ENCODE results near the gene KCNK3. TPM values are rescaled to one million over a fixed set of nuclear protein-coding genes. Genes with fewer than 3 reads are reported as not detected.

Gene KCNK3
- total and polyA plus RNA-seq, 10 of the 15 experiments (the other 5 are each of a cell fraction or from before 2014, with no cell fraction given), result 0.13 TPM; not detected in 9

DNA sequence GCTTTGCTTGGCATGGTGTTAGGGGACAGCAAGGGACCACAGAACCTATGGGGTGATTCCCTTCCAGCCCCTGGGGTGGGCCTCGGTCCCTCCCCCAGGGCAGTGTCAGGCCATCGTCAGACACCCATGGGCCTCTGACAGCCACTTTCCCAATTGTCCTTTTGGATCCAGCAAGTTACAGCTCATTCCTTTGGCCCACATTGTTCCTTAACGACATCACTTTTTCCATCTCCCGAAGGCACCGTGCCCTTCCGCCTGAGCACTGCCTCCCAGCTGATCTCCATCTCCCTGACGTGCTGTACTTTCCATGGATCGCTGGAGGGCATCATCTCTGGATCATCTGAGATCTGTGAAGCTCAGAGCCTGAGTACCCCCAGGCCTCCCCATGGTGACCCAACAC, 10.4 kb upstream of the KCNK3 start:
- H4K20me1 ChIP-seq (ENCODE audit: control insufficient read depth, insufficient read depth), result no peaks in the 10 kb centered on the region
- H3K4me2 ChIP-seq (ENCODE audit: control insufficient read depth, insufficient read depth), result no peak overlapping the region
- no peaks in the 10 kb centered on the region for H3K4me1 ChIP-seq (ENCODE audit: control insufficient read depth, insufficient read depth, low read length)
- no peak overlapping the region for H3K9ac ChIP-seq (ENCODE audit: control insufficient read depth, insufficient read depth, low read length)
- FAIRE-seq (no peak), DNase-seq (ENCODE audit: low read depth, low spot score) (no peak), ATAC-seq (no peak)
- peaks cover 5% of the 10 kb centered on the region in 2 experiments; a peak in 3 of 4 replicates for H3K27me3 ChIP-seq (replicated peaks in 1 of 2; ENCODE audit: control insufficient read depth in 2 of 2, insufficient read depth in 2 of 2, low read length in 1 of 2)
- 38% methylated on average over 8 of the region's 8 CpGs for WGBS (ENCODE audit: insufficient coverage, insufficient replicate concordance, low lambda C conversion rate, missing lambda C conversion rate)
- POLR2A ChIA-PET, result no interaction called here
- SMC1A ChIA-PET (ENCODE audit: uncharacterized antibody, unreplicated experiment), result no interaction called here
- TF ChIP-seq TARDBP (IDR thresholded peaks at IDR 0.05; ENCODE audit: borderline replicate concordance) (no peak), ZNF274 (IDR thresholded peaks at IDR 0.05; ENCODE audit: insufficient read depth, insufficient read length) (no peak), ZNF217 (IDR thresholded peaks at IDR 0.05) (no peak)
- TF ChIP-seq, protein P1, sequence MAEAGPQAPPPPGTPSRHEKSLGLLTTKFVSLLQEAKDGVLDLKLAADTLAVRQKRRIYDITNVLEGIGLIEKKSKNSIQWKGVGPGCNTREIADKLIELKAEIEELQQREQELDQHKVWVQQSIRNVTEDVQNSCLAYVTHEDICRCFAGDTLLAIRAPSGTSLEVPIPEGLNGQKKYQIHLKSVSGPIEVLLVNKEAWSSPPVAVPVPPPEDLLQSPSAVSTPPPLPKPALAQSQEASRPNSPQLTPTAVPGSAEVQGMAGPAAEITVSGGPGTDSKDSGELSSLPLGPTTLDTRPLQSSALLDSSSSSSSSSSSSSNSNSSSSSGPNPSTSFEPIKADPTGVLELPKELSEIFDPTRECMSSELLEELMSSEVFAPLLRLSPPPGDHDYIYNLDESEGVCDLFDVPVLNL (IDR thresholded peaks at IDR 0.05; ENCODE audit: low read depth, low read length), result no peak
- TF ChIP-seq, protein P2, sequence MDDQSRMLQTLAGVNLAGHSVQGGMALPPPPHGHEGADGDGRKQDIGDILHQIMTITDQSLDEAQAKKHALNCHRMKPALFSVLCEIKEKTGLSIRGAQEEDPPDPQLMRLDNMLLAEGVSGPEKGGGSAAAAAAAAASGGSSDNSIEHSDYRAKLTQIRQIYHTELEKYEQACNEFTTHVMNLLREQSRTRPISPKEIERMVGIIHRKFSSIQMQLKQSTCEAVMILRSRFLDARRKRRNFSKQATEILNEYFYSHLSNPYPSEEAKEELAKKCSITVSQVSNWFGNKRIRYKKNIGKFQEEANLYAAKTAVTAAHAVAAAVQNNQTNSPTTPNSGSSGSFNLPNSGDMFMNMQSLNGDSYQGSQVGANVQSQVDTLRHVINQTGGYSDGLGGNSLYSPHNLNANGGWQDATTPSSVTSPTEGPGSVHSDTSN (IDR thresholded peaks at IDR 0.05; ENCODE audit: insufficient replicate concordance, low read depth, low read length), result no peak
- H3K9me3 ChIP-seq (replicated peaks; ENCODE audit: control insufficient read depth, insufficient read depth, low read length), result no peaks in the 10 kb centered on the region; the same call in 2 of the 3 replicates
- RAD21 ChIA-PET (ENCODE audit: unreplicated experiment), result no interaction called here
- no TSS peak for BruUV-seq (replicated peaks)
- no peak overlapping the region for H2AFZ ChIP-seq (ENCODE audit: control insufficient read depth, low read depth, low read length)
- intact Hi-C loops (cut with micrococcal nuclease; ENCODE audit: unreplicated experiment) (no loop called here), in situ Hi-C loops (cut with MboI) (no loop called here)
- H3K79me2 ChIP-seq (ENCODE audit: control insufficient read depth, insufficient read depth, low read length), result no peaks in the 10 kb centered on the region
- CTCF ChIA-PET, result interaction anchor here (1.1 to 1.2 kb wide), 2 partner anchors 14 to 18 kb away, joined by 3 to 4 read pairs; no protein-coding TSS in a partner anchor
- H3K27ac ChIP-seq (ENCODE audit: control insufficient read depth, insufficient read depth), result no peak overlapping the region
- no peak overlapping the region for H3K4me3 ChIP-seq
- H3K36me3 ChIP-seq (ENCODE audit: control insufficient read depth in 2 of 2, insufficient read depth in 2 of 2, low read length in 1 of 2), result no peaks in the 10 kb centered on the region

DNA sequence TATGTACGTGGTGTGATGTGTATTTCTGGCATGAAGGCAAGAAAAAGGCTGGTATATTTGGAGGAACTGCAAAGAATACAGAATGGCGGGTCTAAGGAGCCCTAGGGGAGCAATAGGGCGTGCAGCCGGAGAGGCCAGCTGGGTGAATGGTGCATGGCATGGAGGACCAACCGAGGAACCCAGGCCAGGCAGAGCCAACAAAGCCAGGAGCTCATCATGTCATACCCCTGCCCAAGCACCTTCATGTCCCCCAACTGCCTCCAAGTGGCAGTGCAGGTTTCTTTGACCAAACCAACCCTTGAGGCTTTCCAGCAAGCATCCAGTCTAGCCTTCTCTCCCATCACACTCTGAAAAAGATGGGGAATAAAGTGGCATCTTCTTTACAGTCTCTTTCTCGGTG, 8.9 kb upstream of the KCNK3 start:
- ChIA-PET POLR2A (no interaction called here), RAD21 (ENCODE audit: unreplicated experiment) (interaction anchor here (1.4 kb wide), 1 partner anchor 64 kb away, joined by 3 read pairs; no protein-coding TSS in a partner anchor), CTCF (no interaction called here), SMC1A (ENCODE audit: uncharacterized antibody, unreplicated experiment) (interaction anchor here (1.7 kb wide), 1 partner anchor 60 kb away, joined by 3 read pairs; no protein-coding TSS in a partner anchor)
- Histone ChIP-seq H3K4me1 (ENCODE audit: control insufficient read depth, insufficient read depth, low read length) (no peaks in the 10 kb centered on the region), H4K20me1 (ENCODE audit: control insufficient read depth, insufficient read depth) (no peaks in the 10 kb centered on the region), H3K4me2 (ENCODE audit: control insufficient read depth, insufficient read depth) (no peak overlapping the region), H2AFZ (ENCODE audit: control insufficient read depth, low read depth, low read length) (no peak overlapping the region), H3K79me2 (ENCODE audit: control insufficient read depth, insufficient read depth, low read length) (no peaks in the 10 kb centered on the region), H3K27ac (ENCODE audit: control insufficient read depth, insufficient read depth) (no peak overlapping the region), H3K36me3 (ENCODE audit: control insufficient read depth in 2 of 2, insufficient read depth in 2 of 2, low read length in 1 of 2) (no peaks in the 10 kb centered on the region), H3K9me3 (replicated peaks; ENCODE audit: control insufficient read depth, insufficient read depth, low read length) (no peaks in the 10 kb centered on the region), H3K27me3 (replicated peaks in 1 of 2; ENCODE audit: control insufficient read depth in 2 of 2, insufficient read depth in 2 of 2, low read length in 1 of 2) (peaks cover 0 to 5% of the 10 kb centered on the region in 2 experiments; a peak in 3 of 4 replicates), H3K9ac (ENCODE audit: control insufficient read depth, insufficient read depth, low read length) (no peak overlapping the region), H3K4me3 (no peak overlapping the region)
- WGBS (ENCODE audit: insufficient coverage, insufficient replicate concordance, low lambda C conversion rate, missing lambda C conversion rate), result 23% methylated on average over 6 of the region's 6 CpGs
- FAIRE-seq (no peak), ATAC-seq (no peak), DNase-seq (ENCODE audit: low read depth, low spot score) (no peak)
- in situ Hi-C loops (cut with MboI) (no loop called here), intact Hi-C loops (cut with micrococcal nuclease; ENCODE audit: unreplicated experiment) (no loop called here)
- no TSS peak for BruUV-seq (replicated peaks)
- TF ChIP-seq PAX5 (IDR thresholded peaks at IDR 0.05; ENCODE audit: borderline replicate concordance, low read depth, low read length), result no peak
- no peak for TF ChIP-seq MYB (IDR thresholded peaks at IDR 0.05; ENCODE audit: borderline replicate concordance, low read depth, low read length)
- TF ChIP-seq EGR1 (IDR thresholded peaks at IDR 0.05; ENCODE audit: borderline replicate concordance in 1 of 2, low read depth in 2 of 2, low read length in 2 of 2), result no peak
- TF ChIP-seq TCF12 (IDR thresholded peaks at IDR 0.05; ENCODE audit: low read depth, low read length), result no peak
- TF ChIP-seq E2F8 (IDR thresholded peaks at IDR 0.05; ENCODE audit: low read depth, partially characterized antibody), result no peak
- TF ChIP-seq YBX1 (IDR thresholded peaks at IDR 0.05), result no peak
- no peak for TF ChIP-seq SIN3A (IDR thresholded peaks at IDR 0.05; ENCODE audit: low read depth, low read length)
- TF ChIP-seq HDGF (IDR thresholded peaks at IDR 0.05), result no peak
